ENCODE data around the gene TUBGCP2. TPM values are rescaled to one million over a fixed set of nuclear protein-coding genes. Genes with fewer than 3 reads are reported as not detected.

Gene TUBGCP2
- total RNA-seq, 1 experiment from 2014 or later: 93.7 TPM

- ChIA-PET CTCF (interaction anchor here (0.6 to 0.7 kb wide), 2 partner anchors 24 to 588 kb away, joined by 4 to 7 read pairs; no protein-coding TSS in a partner anchor), POLR2A (interaction anchor here (0.6 kb wide), 1 partner anchor 37 kb away, joined by 9 read pairs; no protein-coding TSS in a partner anchor)
- Histone ChIP-seq H3K9me3 (ENCODE audit: control insufficient read depth, insufficient read depth, low read depth, low read length) (no peaks in the 10 kb centered on the region), H3K27ac (ENCODE audit: low read length) (no peak overlapping the region), H3K36me3 (ENCODE audit: control insufficient read depth, insufficient read depth, low read length) (no peaks in the 10 kb centered on the region), H3K27me3 (ENCODE audit: control insufficient read depth, insufficient read depth, low read length) (no peaks in the 10 kb centered on the region), H3K4me1 (ENCODE audit: control insufficient read depth, insufficient read depth, low read length) (peaks cover 7% of the 10 kb centered on the region; the same call in 1 of the 2 replicates), H3K4me3 (ENCODE audit: low read depth in 2 of 2, low read length in 2 of 2) (no peak overlapping the region)
- in situ Hi-C loops (cut with HindIII; ENCODE audit: low pct_unique_long_range_greater_than_20kb, low sequenced_read_pairs) (no loop called here), intact Hi-C loops (cut with micrococcal nuclease; ENCODE audit: unreplicated experiment) (no loop called here)
- DNase-seq (ENCODE audit: low read depth, low spot score): no peak
- no peak for ATAC-seq
- TF ChIP-seq, protein P1, sequence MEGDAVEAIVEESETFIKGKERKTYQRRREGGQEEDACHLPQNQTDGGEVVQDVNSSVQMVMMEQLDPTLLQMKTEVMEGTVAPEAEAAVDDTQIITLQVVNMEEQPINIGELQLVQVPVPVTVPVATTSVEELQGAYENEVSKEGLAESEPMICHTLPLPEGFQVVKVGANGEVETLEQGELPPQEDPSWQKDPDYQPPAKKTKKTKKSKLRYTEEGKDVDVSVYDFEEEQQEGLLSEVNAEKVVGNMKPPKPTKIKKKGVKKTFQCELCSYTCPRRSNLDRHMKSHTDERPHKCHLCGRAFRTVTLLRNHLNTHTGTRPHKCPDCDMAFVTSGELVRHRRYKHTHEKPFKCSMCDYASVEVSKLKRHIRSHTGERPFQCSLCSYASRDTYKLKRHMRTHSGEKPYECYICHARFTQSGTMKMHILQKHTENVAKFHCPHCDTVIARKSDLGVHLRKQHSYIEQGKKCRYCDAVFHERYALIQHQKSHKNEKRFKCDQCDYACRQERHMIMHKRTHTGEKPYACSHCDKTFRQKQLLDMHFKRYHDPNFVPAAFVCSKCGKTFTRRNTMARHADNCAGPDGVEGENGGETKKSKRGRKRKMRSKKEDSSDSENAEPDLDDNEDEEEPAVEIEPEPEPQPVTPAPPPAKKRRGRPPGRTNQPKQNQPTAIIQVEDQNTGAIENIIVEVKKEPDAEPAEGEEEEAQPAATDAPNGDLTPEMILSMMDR (IDR thresholded peaks at IDR 0.05): no peak
- TF ChIP-seq TCF7L2 (IDR thresholded peaks at IDR 0.05; ENCODE audit: low read depth, low read length): no peak
- TF ChIP-seq, protein P2, sequence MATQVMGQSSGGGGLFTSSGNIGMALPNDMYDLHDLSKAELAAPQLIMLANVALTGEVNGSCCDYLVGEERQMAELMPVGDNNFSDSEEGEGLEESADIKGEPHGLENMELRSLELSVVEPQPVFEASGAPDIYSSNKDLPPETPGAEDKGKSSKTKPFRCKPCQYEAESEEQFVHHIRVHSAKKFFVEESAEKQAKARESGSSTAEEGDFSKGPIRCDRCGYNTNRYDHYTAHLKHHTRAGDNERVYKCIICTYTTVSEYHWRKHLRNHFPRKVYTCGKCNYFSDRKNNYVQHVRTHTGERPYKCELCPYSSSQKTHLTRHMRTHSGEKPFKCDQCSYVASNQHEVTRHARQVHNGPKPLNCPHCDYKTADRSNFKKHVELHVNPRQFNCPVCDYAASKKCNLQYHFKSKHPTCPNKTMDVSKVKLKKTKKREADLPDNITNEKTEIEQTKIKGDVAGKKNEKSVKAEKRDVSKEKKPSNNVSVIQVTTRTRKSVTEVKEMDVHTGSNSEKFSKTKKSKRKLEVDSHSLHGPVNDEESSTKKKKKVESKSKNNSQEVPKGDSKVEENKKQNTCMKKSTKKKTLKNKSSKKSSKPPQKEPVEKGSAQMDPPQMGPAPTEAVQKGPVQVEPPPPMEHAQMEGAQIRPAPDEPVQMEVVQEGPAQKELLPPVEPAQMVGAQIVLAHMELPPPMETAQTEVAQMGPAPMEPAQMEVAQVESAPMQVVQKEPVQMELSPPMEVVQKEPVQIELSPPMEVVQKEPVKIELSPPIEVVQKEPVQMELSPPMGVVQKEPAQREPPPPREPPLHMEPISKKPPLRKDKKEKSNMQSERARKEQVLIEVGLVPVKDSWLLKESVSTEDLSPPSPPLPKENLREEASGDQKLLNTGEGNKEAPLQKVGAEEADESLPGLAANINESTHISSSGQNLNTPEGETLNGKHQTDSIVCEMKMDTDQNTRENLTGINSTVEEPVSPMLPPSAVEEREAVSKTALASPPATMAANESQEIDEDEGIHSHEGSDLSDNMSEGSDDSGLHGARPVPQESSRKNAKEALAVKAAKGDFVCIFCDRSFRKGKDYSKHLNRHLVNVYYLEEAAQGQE (IDR thresholded peaks at IDR 0.05; ENCODE audit: insufficient read depth in 1 of 2, low read depth in 2 of 2, low read length in 1 of 2): no peak
- TF ChIP-seq SIN3A (IDR thresholded peaks at IDR 0.05; ENCODE audit: borderline replicate concordance, insufficient read depth, low read depth, low read length): no peak
- no peak for TF ChIP-seq POLR2AphosphoS5 (IDR thresholded peaks at IDR 0.05; ENCODE audit: low read depth, low read length)
- no TSS peak for BruUV-seq (replicated peaks)
These were observed 44.7 kb upstream of the TUBGCP2 start for GRCh38 chr10:133353202-133353959.

DNA sequence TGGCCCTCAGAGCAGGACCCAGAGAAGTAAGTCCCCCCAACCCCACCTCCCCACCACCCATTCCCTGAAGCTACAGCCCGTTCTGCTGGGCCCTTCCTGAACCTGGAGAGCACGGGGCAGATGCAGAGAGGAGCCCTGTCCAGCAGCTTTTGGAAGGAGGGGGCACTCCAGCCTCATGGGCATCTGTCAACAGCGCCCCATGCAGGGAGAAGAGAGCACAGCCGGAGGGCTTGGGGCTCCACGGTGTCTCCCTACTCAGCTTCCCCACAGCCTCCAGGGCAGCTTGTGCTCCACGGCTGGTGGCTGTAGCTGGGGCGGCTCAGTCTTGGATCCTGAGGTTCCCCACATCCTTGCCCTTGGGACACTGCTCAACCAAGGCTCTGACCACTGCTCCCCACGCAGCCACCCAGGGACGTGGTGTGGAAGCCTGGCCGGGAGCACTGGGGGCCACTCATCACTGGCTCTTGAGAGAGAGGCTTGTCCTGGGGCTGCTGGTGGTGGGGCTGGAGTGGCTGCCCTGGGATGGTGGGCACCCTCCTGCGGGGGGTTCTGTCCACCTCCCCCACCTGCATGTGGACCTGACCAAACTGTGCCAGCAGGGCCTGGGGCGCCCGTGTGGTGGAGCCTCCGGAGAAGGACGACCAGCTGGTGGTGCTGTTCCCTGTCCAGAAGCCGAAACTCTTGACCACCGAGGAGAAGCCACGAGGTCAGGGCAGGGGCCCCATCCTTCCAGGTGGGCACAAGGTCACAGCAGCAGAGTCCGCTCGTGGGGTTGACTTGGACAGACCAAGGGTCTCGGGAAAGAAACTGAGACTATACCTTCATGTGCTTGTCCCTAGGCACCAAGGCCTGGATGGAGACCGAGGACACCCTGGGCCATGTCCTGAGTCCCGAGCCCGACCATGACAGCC lies 43.0 kb upstream of the TUBGCP2 start:
- in situ Hi-C loops (cut with HindIII; ENCODE audit: low pct_unique_long_range_greater_than_20kb, low sequenced_read_pairs): no loop called here
- Histone ChIP-seq H3K4me3 (ENCODE audit: low read depth in 2 of 2, low read length in 2 of 2) (no peak overlapping the region), H3K4me1 (ENCODE audit: control insufficient read depth, insufficient read depth, low read length) (peaks cover 11% of the 10 kb centered on the region; the same call in 1 of the 2 replicates), H3K27ac (ENCODE audit: low read length) (no peak overlapping the region), H3K9me3 (ENCODE audit: control insufficient read depth, insufficient read depth, low read depth, low read length) (no peaks in the 10 kb centered on the region), H3K36me3 (ENCODE audit: control insufficient read depth, insufficient read depth, low read length) (no peaks in the 10 kb centered on the region), H3K27me3 (ENCODE audit: control insufficient read depth, insufficient read depth, low read length) (no peaks in the 10 kb centered on the region)
- BruUV-seq (replicated peaks): no TSS peak
- ATAC-seq (peak; percentile 9), DNase-seq (ENCODE audit: low read depth, low spot score) (no peak)
- ChIA-PET POLR2A (interaction anchor here (0.6 kb wide), 1 partner anchor 410 kb away, joined by 5 read pairs; no protein-coding TSS in a partner anchor), CTCF (no interaction called here)
- TF ChIP-seq TCF7L2 (IDR thresholded peaks at IDR 0.05; ENCODE audit: low read depth, low read length) (no peak), POLR2AphosphoS5 (IDR thresholded peaks at IDR 0.05; ENCODE audit: low read depth, low read length) (no peak), SIN3A (IDR thresholded peaks at IDR 0.05; ENCODE audit: borderline replicate concordance, insufficient read depth, low read depth, low read length) (no peak)
- TF ChIP-seq, protein P2 (IDR thresholded peaks at IDR 0.05; ENCODE audit: insufficient read depth in 1 of 2, low read depth in 2 of 2, low read length in 1 of 2): no peak
- TF ChIP-seq, protein P1 (IDR thresholded peaks at IDR 0.05): no peak; the same call in 1 of the 2 replicates
- intact Hi-C loops (cut with micrococcal nuclease; ENCODE audit: unreplicated experiment): no loop called here
